ENCODE measurements around the gene SYNM.

SYNM gene

DNA sequence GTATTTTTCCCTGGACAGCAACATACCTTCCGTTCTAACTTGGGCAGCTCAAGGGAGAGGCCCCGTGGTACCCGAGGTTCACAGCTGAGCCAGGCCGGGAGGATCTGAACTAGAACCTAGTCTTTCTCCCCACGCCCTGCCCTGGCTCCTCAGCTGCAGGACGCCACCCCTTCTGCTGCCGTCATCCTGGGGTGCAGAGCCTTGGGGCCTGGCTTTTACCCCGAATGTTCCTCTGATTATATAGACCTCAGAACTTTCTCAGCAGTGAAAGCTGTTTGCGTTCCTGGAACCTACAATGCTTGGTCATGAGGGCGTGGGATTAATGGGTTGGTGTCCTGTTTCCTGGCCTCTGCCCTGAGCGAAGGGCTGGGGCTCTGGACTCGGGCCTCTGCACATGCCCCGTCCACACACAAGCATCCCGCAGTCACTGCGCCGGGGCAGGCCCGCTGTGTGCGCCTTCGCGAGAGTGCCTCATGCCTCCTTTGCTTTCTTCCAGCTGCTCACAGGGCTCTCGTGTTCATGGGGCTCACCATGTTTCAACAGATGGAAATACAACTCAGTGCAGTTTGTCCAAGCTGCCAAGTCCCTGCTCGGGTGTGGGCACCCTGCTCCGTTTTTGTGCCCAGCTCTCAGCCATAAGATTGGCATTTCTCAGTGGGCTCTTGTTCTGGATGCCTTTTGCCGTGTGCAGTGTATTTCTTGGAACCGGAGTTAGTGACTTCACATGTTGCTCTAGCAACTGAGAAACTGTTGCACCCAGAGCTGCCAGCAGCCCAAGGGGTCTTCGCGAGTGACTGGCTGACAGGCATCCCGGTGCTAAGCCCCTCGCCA, 20.4 kb downstream of the SYNM start:
- DNase-seq: no peak

DNA sequence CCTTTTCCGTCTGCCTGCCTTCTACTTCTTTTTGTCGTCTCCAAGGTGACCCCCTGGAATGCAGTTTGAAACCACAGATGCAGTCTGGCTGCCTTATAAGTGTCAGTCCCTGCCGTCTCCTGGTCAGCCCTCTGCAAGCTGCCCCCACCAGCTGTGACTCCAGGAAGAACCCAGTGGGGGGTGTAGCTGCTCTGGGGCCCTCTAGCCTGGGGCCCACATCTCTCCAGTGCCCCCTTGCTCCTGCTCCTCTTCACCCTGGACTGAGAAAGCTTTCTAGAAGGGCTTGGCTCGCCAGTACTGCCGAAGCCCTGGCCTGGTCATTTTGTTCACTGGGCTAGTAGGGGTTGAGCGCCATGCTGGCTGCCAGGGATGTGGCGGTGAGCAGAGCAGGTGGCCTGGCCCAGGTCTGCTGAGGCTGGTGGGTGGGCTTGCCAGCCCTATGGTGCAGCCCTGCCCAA, 21.3 kb downstream of the SYNM start:
- no peak for DNase-seq

DNA sequence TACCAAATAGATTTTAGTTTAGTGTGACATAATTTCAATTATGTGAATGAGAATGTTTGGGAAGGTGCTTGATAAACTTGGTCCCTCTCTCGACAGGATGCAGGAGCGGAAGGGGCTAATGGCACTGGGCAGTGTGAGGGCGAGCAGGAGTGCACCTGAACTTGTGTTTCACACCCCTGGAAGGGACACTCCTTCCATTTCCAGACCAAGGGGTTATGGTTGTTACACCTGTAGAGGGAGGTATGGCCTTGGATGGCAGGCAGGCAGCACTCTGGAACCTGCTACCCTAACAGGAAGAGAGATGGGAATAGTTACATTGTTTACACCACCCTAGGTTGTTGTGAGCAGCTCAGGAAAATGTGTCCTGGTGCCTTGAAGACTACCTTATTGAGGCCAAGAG, 22.1 kb downstream of the SYNM start:
- DNase-seq: no peak

DNA sequence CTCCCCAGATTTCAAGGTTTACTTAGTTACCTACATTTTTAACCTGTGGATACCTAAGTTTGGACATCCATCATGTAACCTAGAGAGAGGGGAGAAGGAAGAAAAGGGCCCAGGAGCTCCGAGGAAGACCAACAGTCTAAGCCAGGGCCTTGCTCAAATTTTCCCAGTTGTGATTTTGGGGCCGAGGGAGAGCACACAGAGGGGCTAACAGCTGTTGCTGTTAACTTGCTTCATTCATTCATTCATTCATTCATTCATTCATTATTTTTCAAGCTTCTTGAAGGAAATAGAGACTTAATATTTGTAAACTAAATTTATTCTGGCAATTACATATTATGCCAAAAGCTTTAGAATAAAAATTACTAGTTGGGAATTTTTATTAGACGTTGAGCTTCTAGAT, 22.9 kb downstream of the SYNM start:
- no peak for DNase-seq

DNA sequence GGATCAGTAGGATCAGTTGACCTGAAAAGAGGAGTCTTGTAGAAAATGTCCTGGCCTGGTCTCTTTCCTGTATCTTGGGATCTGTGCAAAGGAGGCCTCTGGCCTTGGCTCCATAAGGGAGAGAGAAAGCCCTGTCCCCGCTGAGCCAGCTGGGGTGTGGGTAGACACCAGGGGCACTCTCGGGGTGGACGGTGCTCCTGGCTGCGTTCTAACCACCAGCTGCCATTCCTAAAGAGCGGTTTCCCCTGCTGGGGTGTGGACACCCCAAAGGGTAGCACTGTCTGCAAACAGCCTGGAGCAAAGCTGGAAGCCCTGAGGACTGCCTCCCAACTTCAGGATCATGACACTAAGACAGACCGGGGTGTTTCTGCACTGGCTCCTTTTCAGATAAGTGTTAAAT, 23.5 kb downstream of the SYNM start:
- DNase-seq: no peak

DNA sequence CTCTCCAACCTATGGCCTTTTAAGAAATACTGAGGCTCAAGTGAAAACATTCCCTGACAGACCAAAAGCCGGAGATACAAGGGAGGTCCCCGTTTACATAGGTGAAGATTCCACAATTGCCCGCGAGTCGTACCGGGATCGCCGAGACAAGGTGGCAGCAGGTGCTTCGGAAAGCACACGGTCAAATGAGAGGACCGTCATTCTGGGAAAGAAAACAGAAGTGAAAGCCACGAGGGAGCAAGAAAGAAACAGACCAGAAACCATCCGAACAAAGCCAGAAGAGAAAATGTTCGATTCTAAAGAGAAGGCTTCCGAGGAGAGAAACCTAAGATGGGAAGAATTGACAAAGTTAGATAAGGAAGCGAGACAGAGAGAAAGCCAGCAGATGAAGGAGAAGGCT, 24.8 kb downstream of the SYNM start:
- no peak for DNase-seq

DNA sequence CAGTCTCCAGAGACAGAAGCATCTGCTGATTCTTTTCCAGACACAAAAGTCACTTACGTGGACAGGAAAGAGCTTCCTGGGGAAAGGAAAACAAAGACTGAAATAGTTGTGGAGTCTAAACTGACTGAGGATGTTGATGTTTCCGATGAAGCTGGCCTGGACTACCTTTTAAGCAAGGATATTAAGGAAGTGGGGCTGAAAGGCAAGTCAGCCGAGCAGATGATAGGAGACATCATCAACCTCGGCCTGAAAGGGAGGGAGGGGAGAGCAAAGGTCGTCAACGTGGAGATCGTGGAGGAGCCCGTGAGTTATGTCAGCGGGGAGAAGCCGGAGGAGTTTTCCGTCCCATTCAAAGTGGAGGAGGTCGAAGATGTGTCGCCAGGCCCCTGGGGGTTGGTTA, 25.4 kb downstream of the SYNM start:
- no peak for DNase-seq

DNA sequence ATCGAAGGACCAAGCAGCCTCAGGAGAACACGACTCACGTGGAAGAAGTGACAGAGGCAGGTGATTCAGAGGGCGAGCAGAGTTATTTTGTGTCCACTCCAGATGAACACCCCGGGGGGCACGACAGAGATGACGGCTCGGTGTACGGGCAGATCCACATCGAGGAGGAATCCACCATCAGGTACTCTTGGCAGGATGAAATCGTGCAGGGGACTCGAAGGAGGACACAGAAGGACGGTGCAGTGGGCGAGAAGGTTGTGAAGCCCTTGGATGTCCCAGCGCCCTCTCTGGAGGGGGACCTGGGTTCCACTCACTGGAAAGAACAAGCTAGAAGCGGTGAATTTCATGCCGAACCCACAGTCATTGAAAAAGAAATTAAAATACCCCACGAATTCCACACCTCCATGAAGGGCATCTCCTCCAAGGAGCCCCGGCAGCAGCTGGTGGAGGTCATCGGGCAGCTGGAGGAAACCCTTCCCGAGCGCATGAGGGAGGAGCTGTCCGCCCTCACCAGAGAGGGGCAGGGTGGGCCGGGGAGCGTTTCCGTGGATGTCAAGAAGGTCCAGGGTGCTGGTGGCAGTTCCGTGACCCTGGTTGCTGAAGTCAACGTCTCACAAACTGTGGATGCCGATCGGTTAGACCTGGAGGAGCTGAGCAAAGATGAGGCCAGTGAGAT, 26.0 kb downstream of the SYNM start:
- DNase-seq: no peak

DNA sequence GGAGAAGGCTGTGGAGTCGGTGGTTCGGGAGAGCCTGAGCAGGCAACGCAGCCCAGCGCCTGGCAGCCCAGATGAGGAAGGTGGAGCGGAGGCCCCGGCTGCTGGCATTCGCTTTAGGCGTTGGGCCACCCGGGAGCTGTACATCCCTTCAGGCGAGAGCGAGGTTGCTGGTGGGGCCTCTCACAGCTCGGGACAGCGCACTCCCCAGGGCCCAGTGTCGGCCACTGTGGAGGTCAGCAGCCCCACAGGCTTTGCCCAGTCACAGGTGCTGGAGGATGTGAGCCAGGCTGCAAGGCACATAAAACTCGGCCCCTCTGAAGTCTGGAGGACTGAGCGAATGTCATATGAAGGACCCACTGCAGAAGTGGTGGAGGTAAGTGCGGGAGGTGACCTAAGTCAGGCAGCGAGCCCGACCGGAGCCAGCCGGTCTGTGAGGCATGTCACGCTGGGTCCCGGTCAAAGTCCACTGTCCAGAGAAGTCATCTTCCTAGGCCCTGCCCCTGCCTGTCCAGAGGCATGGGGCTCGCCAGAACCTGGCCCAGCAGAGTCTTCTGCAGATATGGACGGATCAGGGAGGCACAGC, 26.7 kb downstream of the SYNM start:
- DNase-seq: no peak

DNA sequence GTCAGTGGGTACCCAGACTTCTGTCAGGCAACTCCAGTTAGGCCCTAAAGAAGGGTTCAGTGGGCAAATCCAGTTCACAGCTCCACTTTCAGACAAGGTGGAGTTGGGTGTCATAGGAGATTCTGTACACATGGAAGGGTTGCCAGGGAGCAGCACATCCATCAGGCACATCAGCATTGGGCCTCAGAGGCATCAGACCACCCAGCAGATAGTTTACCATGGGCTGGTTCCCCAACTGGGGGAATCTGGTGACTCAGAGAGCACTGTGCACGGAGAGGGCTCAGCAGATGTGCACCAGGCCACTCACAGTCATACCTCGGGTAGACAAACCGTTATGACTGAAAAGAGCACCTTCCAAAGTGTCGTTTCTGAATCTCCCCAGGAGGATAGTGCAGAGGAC, 27.2 kb downstream of the SYNM start:
- DNase-seq: no peak

DNA sequence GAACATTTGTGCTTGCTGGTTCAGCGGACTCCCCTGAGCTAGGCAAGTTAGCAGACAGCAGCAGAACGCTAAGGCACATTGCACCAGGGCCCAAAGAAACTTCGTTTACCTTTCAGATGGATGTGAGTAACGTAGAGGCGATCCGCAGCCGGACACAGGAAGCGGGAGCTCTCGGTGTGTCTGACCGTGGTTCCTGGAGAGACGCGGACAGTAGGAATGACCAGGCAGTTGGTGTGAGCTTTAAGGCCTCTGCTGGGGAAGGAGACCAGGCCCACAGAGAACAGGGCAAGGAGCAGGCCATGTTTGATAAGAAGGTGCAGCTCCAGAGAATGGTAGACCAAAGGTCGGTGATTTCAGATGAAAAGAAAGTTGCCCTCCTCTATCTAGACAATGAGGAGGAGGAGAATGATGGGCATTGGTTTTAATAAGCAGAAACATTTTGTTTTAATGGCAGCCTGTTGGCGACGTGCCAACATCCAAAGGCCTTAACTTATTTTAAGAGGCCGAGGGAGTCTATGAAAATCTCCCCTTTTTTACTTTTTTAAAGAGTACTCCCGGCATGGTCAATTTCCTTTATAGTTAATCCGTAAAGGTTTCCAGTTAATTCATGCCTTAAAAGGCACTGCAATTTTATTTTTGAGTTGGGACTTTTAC, 27.9 kb downstream of the SYNM start:
- no peak for DNase-seq

DNA sequence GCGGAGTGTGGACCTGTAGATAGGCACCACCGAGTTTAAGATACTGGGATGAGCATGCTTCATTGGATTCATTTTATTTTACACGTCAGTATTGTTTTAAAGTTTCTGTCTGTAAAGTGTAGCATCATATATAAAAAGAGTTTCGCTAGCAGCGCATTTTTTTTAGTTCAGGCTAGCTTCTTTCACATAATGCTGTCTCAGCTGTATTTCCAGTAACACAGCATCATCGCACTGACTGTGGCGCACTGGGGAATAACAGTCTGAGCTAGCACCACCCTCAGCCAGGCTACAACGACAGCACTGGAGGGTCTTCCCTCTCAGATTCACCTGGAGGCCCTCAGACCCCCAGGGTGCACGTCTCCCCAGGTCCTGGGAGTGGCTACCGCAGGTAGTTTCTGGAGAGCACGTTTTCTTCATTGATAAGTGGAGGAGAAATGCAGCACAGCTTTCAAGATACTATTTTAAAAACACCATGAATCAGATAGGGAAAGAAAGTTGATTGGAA, 29.5 kb downstream of the SYNM start:
- no peak for DNase-seq

DNA sequence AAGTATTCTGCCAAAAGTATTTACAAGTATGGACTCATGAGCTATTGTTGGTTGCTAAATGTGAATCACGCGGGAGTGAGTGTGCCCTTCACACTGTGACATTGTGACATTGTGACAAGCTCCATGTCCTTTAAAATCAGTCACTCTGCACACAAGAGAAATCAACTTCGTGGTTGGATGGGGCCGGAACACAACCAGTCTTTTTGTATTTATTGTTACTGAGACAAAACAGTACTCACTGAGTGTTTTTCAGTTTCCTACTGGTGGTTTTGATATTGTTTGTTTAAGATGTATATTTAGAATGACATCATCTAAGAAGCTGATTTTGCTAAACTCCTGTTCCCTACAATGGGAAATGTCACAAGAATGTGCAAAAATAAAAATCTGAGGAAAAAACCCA, 30.3 kb downstream of the SYNM start:
- no peak for DNase-seq

DNA sequence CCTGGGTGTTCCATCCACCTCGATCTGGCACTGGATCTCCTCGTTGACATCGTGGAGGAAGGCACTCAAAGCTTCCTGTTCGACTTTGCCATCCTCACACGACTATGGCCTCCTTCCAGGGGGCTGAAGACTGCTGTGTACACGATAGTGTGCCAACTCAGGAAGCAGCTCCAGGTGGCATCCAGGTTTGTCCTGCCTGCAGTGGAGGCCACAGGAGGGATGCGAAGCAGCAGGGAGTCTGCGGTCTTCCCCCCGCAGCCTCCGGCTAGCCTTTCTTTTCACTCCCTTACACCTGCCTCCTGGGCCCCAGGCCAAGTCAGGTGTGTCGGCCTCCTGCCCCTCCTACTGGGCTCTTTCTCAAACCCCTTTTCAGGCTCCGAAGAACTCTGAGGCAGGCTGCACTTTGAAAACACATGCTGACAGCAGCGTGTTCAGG, 32.2 kb downstream of the SYNM start:
- no peak for DNase-seq

DNA sequence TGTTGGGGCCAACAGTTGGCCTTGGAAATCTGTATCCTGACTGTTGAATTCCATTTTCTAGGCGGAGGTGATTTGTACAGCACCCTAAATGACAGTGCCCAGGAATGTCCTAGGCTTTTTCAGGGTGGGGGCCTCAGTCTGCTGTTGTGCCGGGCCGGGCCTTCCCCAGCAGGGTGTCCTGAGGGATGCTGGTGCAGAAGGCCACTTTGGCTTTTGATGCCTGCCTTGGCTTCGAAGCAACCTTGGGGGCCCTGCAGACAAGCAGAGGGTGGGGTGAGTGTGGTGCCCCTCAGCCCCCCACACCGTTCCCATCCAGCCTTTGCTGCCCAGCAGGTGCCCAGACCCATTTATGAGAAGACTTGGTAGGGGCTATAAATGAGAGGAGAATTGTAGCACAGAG, 33.0 kb downstream of the SYNM start:
- no peak for DNase-seq

DNA sequence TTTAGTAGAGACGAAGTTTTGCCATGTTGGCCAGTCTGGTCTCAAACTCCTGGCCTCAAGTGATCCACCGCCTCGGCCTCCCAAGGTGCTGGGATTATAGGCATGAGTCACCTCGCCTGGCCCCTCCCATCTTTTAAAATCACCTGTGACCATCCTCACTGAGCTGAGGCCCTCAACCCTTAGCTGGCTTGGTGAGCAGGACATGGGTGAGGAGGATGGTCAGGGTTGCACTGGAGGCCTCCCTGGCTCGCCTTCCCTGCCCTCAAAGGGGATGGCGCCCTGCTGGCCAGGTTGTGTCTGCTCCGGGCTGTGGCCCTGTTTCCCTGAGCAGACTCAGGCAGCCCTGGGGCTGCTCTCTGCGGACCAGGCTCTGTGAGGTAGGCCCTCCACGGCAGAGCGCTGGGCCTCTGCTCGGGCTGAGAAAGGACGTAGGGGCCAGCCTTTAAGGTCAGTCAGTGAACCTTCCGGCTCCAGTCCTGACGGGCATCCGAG, 33.7 kb downstream of the SYNM start:
- no peak for DNase-seq

DNA sequence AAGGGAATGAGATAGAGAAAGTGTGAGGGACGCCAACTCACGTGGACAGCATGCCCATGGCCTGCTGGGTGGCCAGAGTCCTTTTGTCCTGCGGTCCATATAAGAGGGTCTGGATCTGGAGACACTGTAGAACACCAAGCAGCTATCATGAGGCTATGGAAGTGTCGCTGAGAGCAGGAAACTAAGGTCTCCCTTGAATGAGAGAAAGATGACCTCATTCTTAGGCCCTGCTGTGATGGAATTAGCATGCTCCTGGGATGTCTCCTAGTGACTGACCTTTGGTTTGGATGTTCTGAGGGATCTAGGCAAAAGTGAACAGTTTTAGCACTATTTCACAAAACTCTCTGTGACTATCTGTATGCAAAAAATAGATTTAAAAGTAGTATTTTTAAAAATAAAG, 34.4 kb downstream of the SYNM start:
- no peak for DNase-seq

DNA sequence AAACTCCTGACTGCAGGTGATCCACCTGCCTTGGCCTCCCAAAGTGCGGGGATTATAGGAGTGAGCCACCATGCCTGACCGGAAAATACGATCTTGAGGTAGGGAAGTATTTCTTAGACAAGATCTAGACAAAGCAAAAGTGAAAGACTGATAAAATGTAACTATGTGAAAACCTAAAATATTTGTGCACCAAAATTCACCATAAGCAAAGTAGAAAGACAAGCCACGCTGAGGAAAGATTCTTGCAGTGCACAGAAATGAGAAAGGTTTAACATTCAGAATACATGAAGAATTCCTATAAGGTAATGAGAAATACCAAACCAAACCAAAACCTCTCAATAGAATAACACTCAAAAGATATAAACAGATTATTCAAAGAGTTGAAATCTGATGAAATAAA, 35.7 kb downstream of the SYNM start:
- DNase-seq: no peak

DNA sequence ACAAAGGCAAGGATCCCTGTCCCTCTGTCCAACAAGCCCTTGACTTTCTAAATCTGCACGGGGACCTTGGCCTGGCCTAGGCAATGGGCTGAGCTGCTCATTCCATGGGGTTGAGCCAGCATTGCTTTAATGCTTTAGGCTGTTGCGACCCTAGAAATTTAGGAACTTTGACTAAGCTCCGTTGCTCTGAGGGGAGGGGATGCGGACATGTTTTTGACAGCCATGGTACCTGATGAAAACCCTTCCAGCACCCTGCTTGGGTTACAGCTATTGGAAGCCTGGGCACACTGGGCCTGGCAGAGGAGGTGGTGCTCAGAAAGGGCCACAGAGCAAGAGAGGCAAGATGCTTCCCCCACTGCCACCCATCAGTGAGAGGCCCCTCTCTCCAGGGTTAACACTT, 37.1 kb downstream of the SYNM start:
- DNase-seq: no peak

DNA sequence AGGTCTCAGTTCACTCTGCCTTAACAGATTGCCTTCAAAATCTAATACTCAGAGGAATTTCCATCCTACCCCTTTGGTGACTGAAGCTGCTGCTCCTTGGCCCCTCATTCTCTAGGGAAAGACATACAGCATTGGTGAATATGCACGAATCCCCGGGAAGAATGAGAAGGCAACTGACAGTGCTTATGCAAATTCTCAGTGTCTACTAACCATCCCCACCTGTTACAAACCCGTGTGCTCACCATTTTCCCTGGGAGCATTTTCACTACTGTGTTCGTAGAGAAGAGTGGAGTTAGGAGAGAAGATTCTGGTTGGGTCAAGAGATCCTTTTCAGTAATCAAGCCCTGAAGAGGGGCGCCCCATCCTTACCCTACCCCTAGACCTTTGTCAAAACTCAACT, 37.7 kb downstream of the SYNM start:
- DNase-seq: no peak

DNA sequence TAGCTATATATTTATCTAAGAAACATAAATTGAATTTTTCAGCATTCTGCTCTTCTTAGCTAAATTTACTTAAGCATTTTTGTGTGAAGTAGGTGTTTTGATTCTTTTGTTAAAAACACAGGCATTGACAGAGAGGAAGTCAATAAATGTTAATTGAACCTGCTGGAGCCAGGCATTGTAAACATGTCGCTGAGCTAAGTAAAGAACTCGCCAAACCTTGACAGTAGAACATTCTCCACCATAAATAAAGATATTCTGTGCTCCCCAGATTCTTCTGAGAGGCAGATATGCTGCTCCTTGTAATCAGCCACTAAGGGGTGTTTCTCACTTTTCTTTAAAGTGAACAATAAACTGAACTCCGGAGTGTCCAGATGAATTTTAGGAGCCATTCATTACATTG, 38.4 kb downstream of the SYNM start:
- DNase-seq: no peak

DNA sequence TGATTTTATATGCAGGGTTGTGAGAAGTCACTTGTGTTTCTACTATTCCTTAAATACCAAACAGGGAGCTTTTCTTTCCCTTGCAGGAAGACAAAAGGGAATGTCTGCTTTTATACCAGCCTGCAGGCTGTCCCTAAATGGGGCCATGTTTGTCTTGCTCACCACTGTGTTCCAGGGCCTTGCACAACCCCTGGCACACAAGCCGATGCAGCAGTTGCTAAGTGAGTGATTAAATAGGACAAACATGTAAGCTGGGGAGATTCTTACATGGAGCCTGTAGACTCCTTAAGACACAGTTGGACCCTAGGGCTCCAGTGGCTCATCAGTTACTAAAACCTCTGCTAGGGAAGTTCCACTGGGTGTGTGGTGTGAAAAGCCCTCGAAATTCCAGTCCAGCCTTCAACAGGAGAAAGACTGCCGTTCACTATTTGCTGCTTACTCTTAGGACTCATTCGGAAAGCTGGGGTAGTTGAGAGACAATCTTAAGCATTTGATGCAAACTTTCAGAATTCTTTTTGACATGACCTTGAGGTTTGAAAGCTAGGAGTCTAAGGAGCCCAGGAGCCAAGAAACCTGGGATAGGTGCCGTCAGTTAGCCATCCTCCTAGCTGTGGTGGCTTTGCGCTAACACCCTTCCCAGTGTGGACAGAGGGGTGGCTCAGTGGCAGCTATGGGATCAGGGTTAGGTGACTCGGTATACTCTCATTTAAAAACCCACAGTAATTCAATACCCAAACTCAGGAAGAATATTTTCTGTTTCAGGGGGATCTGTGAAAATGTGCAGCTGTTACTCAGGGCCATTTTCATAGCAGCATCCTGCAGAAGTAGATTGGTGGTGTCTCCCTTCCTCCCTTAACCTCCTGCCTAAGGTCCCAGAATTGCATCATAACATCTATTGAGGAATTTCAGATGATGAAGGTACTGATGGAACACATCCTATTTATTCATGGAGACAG, 39.1 kb downstream of the SYNM start:
- DNase-seq: no peak

All from activated CD4-positive, alpha-beta T cell treated with anti-CD3 and anti-CD28 coated beads, Interleukin-2, amount 50 U/mL, for 1 hour (primary cell).